RWPE2 (cell line): ENCODE measurements around the gene AK1.

Source experiments
- ATAC-seq: fragments of 200-7000 bp; cut with Tn5 transposase; 3 replicates; pipeline ENCODE4 v1.9.1; 2021; ENCODE audit warnings: low read depth
- DNase-seq: peaks from one replicate; pipeline ENCODE4 v3.0.0-alpha.2; 2020; ENCODE audit warnings: low spot score
- H3K27ac ChIP-seq: fragments of 450-650 bp; 2 replicates; pipeline ENCODE4 v1.5.1; 2017; ENCODE audit warnings: mild to moderate bottlenecking; ENCODE audit not compliant: poor library complexity, severe bottlenecking
- H3K27me3 ChIP-seq: fragments of 250-450 bp; sonication (Bioruptor Pico); 2 replicates; pipeline ENCODE4 v1.5.1; 2021; ENCODE audit warnings: mild to moderate bottlenecking, moderate library complexity; ENCODE audit not compliant: insufficient read depth, poor library complexity, severe bottlenecking
- H3K36me3 ChIP-seq: fragments of 250-450 bp; sonication (Bioruptor Pico); 2 replicates; pipeline ENCODE4 v1.5.1; 2020; ENCODE audit warnings: low read depth, mild to moderate bottlenecking, moderate library complexity
- H3K4me1 ChIP-seq: fragments of 250-450 bp; sonication (Bioruptor Pico); 2 replicates; pipeline ENCODE4 v1.5.1; 2021; ENCODE audit warnings: mild to moderate bottlenecking, moderate library complexity; ENCODE audit not compliant: insufficient read depth, poor library complexity, severe bottlenecking
- H3K4me3 ChIP-seq: fragments of 250-450 bp; sonication (Bioruptor Pico); 2 replicates; pipeline ENCODE4 v1.5.1; 2021; ENCODE audit warnings: mild to moderate bottlenecking, moderate library complexity; ENCODE audit not compliant: severe bottlenecking
- H3K9me3 ChIP-seq: fragments of 250-450 bp; sonication (Bioruptor Pico); 2 replicates; pipeline ENCODE4 v1.5.1; 2021; ENCODE audit warnings: mild to moderate bottlenecking, moderate library complexity; ENCODE audit not compliant: severe bottlenecking
- CTCF ChIP-seq: fragments of 450-650 bp; IDR thresholded peaks from one replicate; pipeline ENCODE4 v1.5.1; 2017; ENCODE audit warnings: mild to moderate bottlenecking, moderate library complexity; ENCODE audit not compliant: poor library complexity, severe bottlenecking

Gene AK1

GRCh38 chr9:127904561-127905003 is 27.1 kb upstream of the AK1 start:
- H3K27ac ChIP-seq = peak overlapping the region; percentile 33
- H3K36me3 ChIP-seq = peaks cover 5% of the 10 kb centered on the region; the same call in 1 of the 2 replicates
- DNase-seq (no peak), ATAC-seq (0 out of 3 replicates have a peak, but pooled peaks have one; percentile 16)
- H3K4me1 ChIP-seq = peaks cover 7% of the 10 kb centered on the region
- H3K9me3 ChIP-seq = no peaks in the 10 kb centered on the region
- H3K27me3 ChIP-seq = no peaks in the 10 kb centered on the region
- TF ChIP-seq CTCF = no peak
- H3K4me3 ChIP-seq = no peak overlapping the region

DNA sequence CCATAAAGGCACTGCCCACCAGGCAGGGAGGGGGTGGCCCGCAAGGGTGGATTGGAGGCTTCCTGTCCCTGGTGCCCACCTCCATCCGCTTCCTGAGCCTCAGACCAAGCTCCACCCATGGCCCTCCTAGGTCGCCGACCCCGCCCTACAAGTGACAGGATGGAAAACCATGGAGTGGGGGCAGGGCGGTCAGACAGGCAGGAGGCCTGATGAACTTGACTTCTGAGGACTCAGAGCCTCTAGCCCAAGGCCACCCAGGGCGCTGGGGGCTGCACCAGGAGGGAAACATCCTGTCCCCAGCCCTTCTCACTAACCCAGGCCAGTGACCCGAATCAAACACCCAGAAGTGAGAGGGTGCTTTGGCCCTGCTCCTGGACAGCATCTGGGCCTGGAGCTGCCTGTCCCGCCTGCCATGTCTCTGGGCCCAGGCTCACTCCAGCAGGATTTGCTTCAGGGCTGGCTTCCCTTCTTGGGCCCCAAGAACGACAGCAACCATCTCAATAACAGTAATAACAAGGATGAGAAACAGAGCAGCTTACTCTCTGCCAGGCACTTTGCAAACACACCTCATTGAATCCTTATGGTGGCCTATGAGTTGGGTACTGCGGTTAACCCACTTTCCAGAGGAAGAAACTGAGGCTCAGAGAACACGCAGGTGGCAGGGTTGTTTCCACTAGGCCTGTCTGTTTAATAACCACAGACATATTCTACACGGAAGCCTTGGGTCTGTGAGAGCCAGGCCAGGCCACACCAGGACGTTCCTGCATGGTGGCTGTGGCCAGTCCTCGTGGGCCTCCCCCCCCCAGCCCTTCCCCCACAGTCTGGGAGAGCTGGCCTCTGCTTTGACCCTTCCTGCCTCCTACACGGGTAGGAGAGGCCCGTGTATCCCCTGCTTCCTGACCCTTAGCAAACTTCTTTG is 26.3 kb upstream of the AK1 start:
- no peak for ATAC-seq
- DNase-seq = no peak
- TF ChIP-seq CTCF = no peak
- Histone ChIP-seq H3K27me3 (no peaks in the 10 kb centered on the region), H3K4me1 (peaks cover 7% of the 10 kb centered on the region), H3K4me3 (no peak overlapping the region), H3K27ac (peak overlapping the region; percentile 33), H3K9me3 (no peaks in the 10 kb centered on the region), H3K36me3 (peaks cover 4% of the 10 kb centered on the region; the same call in 1 of the 2 replicates)

GRCh38 chr9:127899128-127899943 is 21.9 kb upstream of the AK1 start, which contains the start of gene ST6GALNAC6:
Gene ST6GALNAC6, minus strand, starts transcription at chr9:127899603. Its CDS starts 1,622 bp downstream, at chr9:127897981.
- Histone ChIP-seq H3K27ac (peak within 1 kb of the TSS; percentile 51), H3K4me3 (peak within 1 kb of the TSS; percentile 53), H3K27me3 (no peaks in the 10 kb centered on the region), H3K9me3 (peaks cover 3% of the 10 kb centered on the region), H3K4me1 (peaks cover under 1% of the 10 kb centered on the region), H3K36me3 (peaks cover 27% of the 10 kb centered on the region)
- DNase-seq (no peak), ATAC-seq (peak; percentile 78)
- no peak for TF ChIP-seq CTCF

GRCh38 chr9:127898433-127899127 is 21.1 kb upstream of the AK1 start:
- TF ChIP-seq CTCF = no peak
- peak overlapping the region; percentile 53 for H3K4me3 ChIP-seq
- H3K4me1 ChIP-seq = no peaks in the 10 kb centered on the region
- DNase-seq = peak; percentile 67
- no peaks in the 10 kb centered on the region for H3K27me3 ChIP-seq
- H3K9me3 ChIP-seq = peaks cover 3% of the 10 kb centered on the region
- ATAC-seq = peak; percentile 58
- H3K27ac ChIP-seq = peak overlapping the region; percentile 51
- H3K36me3 ChIP-seq = peaks cover 34% of the 10 kb centered on the region
